HepG2 (cell line): ENCODE results near the gene STOML1. TPM values are rescaled to one million over a fixed set of nuclear protein-coding genes. Genes with fewer than 3 reads are reported as not detected.

Source experiments
- ATAC-seq: fragments of 200-7000 bp; cut with Tn5 transposase; 3 replicates; pipeline ENCODE4 v1.9.1; 2020; ENCODE audit warnings: mild to moderate bottlenecking, moderate library complexity
- BruUV-seq: library from RNA; stranded (reverse); fragments of 400-500 nt; replicated peaks from 2 replicates; lab custom pipeline; 2021; lab: Mats Ljungman, UMichigan
- CTCF ChIA-PET: fragments of 300-600 bp; formaldehyde crosslinking; extraction: SDS; loops from one replicate; lab custom pipeline; 2021; ENCODE audit warnings: low total read pairs, inconsistent platforms, low intra/inter-chr PET ratio; lab: Yijun Ruan, JAX
- POLR2A ChIA-PET: fragments of 350-600 bp; sonication (Branson Sonifier 250); formaldehyde crosslinking; loops from one replicate; lab custom pipeline; 2020; ENCODE audit warnings: antibody characterized with exemption, inconsistent platforms; lab: Yijun Ruan, JAX
- DNase-seq: peaks from one replicate; pipeline ENCODE4 v3.0.0-alpha.2; 2015; ENCODE audit warnings: low spot score
- FAIRE-seq: peaks from 3 replicates; lab custom pipeline; 2011; peaks lifted over from hg19 to GRCh38; lab: Jason Lieb, UNC
- H2AFZ ChIP-seq: one replicate; pipeline ENCODE4 v1.6.1; 2011; ENCODE audit warnings: low read length, inconsistent platforms
- H3K27ac ChIP-seq: fragments of 300-600 bp; 3 replicates; pipeline ENCODE4 v1.8.0; 2011; ENCODE audit warnings: mixed run types, mild to moderate bottlenecking, mixed read lengths, low read length, inconsistent platforms; ENCODE audit not compliant: insufficient read depth; ENCODE audit errors: extremely low read length
- H3K27me3 ChIP-seq, 2 experiments: fragments of 200-600 bp in 1 of 2; 2 replicates in 1 of 2; 3 replicates in 1 of 2; pipeline versions ENCODE4 v1.6.0 to v1.8.0; 2011; ENCODE audit warnings: low read length in 2 of 2, mild to moderate bottlenecking in 2 of 2, moderate library complexity in 2 of 2, inconsistent platforms in 1 of 2; ENCODE audit not compliant: insufficient read depth in 2 of 2, control insufficient read depth in 1 of 2
- H3K36me3 ChIP-seq, 2 experiments: fragments of 200-600 bp in 1 of 2; replicated peaks in 1 of 2; 2 replicates in 1 of 2; 3 replicates in 1 of 2; pipeline versions ENCODE4 v1.5.1 to v1.8.0; 2011; ENCODE audit warnings: low read length in 2 of 2, inconsistent platforms in 1 of 2; ENCODE audit not compliant: insufficient read depth in 2 of 2, control insufficient read depth in 1 of 2
- H3K4me1 ChIP-seq: 2 replicates; pipeline ENCODE4 v1.5.1; 2012; ENCODE audit warnings: low read length, inconsistent platforms; ENCODE audit not compliant: insufficient read depth
- H3K4me2 ChIP-seq: 2 replicates; pipeline ENCODE4 v1.6.0; 2011; ENCODE audit warnings: low read depth, low read length, inconsistent platforms
- H3K4me3 ChIP-seq, 3 experiments: fragments of 200-600 bp in 1 of 3; sonication (generic), shearing (Covaris generic) in 1 of 3; replicated peaks in 1 of 3; 2 replicates each; pipeline ENCODE4 v1.5.1; 2011 to 2016; ENCODE audit warnings: low read length in 3 of 3, inconsistent platforms in 2 of 3, low read depth in 2 of 3, mild to moderate bottlenecking in 2 of 3, control low read depth in 1 of 3, mixed read lengths in 1 of 3; ENCODE audit not compliant: insufficient read depth in 1 of 3
- H3K79me2 ChIP-seq: one replicate; pipeline ENCODE4 v1.6.1; 2011; ENCODE audit warnings: low read length, inconsistent platforms; ENCODE audit not compliant: insufficient read depth
- H3K9ac ChIP-seq: 2 replicates; pipeline ENCODE4 v1.6.0; 2011; ENCODE audit warnings: mild to moderate bottlenecking, low read depth, low read length, inconsistent platforms; ENCODE audit not compliant: insufficient read depth
- H3K9me3 ChIP-seq: 2 replicates; pipeline ENCODE4 v1.5.1; 2012; ENCODE audit warnings: mild to moderate bottlenecking, low read length
- H4K20me1 ChIP-seq: 2 replicates; pipeline ENCODE4 v1.6.0; 2011; ENCODE audit warnings: inconsistent platforms, mild to moderate bottlenecking, low read length, moderate library complexity; ENCODE audit not compliant: insufficient read depth
- DZIP1 ChIP-seq: sonication (generic); formaldehyde crosslinking; IDR thresholded peaks from 2 replicates; pipeline ENCODE4 v1.5.0; 2020; ENCODE audit warnings: mild to moderate bottlenecking, missing genetic modification reagents
- NR1H2 ChIP-seq: sonication (generic); formaldehyde crosslinking; IDR thresholded peaks from 2 replicates; pipeline ENCODE4 v1.8.1; 2022; ENCODE audit warnings: low read depth, missing genetic modification reagents, borderline replicate concordance
- PAF1 ChIP-seq: IDR thresholded peaks from 2 replicates; pipeline ENCODE4 v1.6.1; 2016; ENCODE audit warnings: missing genetic modification reagents, missing compliant biosample characterization
- PAXIP1 ChIP-seq: sonication (generic); formaldehyde crosslinking; conservative IDR thresholded peaks from 2 replicates; pipeline ENCODE4 v1.4.0; 2020; ENCODE audit warnings: mild to moderate bottlenecking, missing genetic modification reagents, moderate library complexity
- SAFB2 ChIP-seq: sonication (generic); formaldehyde crosslinking; IDR thresholded peaks from 2 replicates; pipeline ENCODE4 v1.5.1; 2020; ENCODE audit warnings: missing genetic modification reagents, low read depth, mild to moderate bottlenecking, borderline replicate concordance
- ZBED4 ChIP-seq: sonication (generic); formaldehyde crosslinking; IDR thresholded peaks from 2 replicates; pipeline ENCODE4 v1.4.0; 2020; ENCODE audit warnings: missing genetic modification reagents, borderline replicate concordance
- ZBTB10 ChIP-seq: sonication (generic); formaldehyde crosslinking; IDR thresholded peaks from 2 replicates; pipeline ENCODE4 v1.4.0; 2020; ENCODE audit warnings: missing genetic modification reagents, borderline replicate concordance
- ZNF383 ChIP-seq: sonication (generic); formaldehyde crosslinking; IDR thresholded peaks from 2 replicates; pipeline ENCODE4 v1.4.0; 2020; ENCODE audit warnings: missing genetic modification reagents, mild to moderate bottlenecking, borderline replicate concordance
- ZSCAN29 ChIP-seq: sonication (generic); formaldehyde crosslinking; conservative IDR thresholded peaks from 2 replicates; pipeline ENCODE4 v1.4.0; 2020; ENCODE audit warnings: mild to moderate bottlenecking, missing genetic modification reagents
- WGBS: methylation state at CpG from one replicate; pipeline ENCODE4 v1.1.6; 2017; ENCODE audit warnings: low lambda C conversion rate; 5-methylcytosine and 5-hydroxymethylcytosine counted together
- in situ Hi-C: cut with HindIII; loops from 2 replicates; pipeline ENCODE4 v1.10.0; 2017; ENCODE audit warnings: low pct_unique_long_range_greater_than_20kb; ENCODE audit not compliant: extremely low pct_ligation_motif_present
- intact Hi-C: fragments of 100-400 bp; cut with micrococcal nuclease; formaldehyde crosslinking; loops from one replicate; pipeline ENCODE4 v1.10.0; 2022; ENCODE audit not compliant: unreplicated experiment
- polyA plus RNA-seq, 8 experiments: library from polyadenylated mRNA; depleted of rRNA in 3 of 8; stranded (reverse) in 7 of 8; unstranded in 1 of 8; fragments of >200 nt; fragmentation: Illumina TruSeq in 4 of 8; extraction: Trizol in 4 of 8; gene quantifications; 2 replicates each; pipeline versions ENCODE4 v1.2.1 to v1.2.3, GENCODE V29; 2011 to 2016; ENCODE audit warnings: low read depth in 4 of 8, missing spikeins in 1 of 8, mixed read lengths in 1 of 8; ENCODE audit not compliant: insufficient read depth in 1 of 8
- total RNA-seq, 5 experiments: library from RNA; depleted of rRNA; stranded (reverse); fragments of >200 nt; fragmentation: Illumina TruSeq; extraction: Trizol; gene quantifications; 2 replicates each; pipeline ENCODE4 v1.2.3, GENCODE V29; 2016; ENCODE audit warnings: low read depth in 1 of 5

STOML1 gene
- total and polyA plus RNA-seq, 2 of the 13 experiments (the other 11 are each of a cell fraction or from before 2014, with no cell fraction given): 3.5 to 3.7 TPM

GRCh38 chr15:73992594-73992898, 451 bp upstream of the STOML1 start (continued):
- TF ChIP-seq ZSCAN29 (CRISPR knock-in tag) (0 out of 2 replicates have a peak, but pooled peaks have one; percentile 11), PAF1 (no peak), NR1H2 (CRISPR knock-in tag) (0 out of 2 replicates have a peak, but pooled peaks have one; percentile 8), SAFB2 (CRISPR knock-in tag) (0 out of 2 replicates have a peak, but pooled peaks have one; percentile 0), PAXIP1 (0 out of 2 replicates have a peak, but pooled peaks have one; percentile 2)

- peaks cover 38% of the 10 kb centered on the region for H3K4me1 ChIP-seq
- H3K27me3 ChIP-seq: no peaks in the 10 kb centered on the region; a peak in 1 of 5 replicates
- H3K9ac ChIP-seq: peak overlapping the region; percentile 64; the same call in 1 of the 2 replicates
- no peaks in the 10 kb centered on the region for H4K20me1 ChIP-seq
- no TSS peak for BruUV-seq
- ATAC-seq (peak; percentile 1; the same call in 1 of the 3 replicates), DNase-seq (no peak), FAIRE-seq (no peak)
- intact Hi-C loops (no loop called here), in situ Hi-C loops (no loop called here)
- peak overlapping the region; percentile 72 to 91 (median 88) for H3K4me3 ChIP-seq
- CTCF ChIA-PET: no interaction called here
- H3K27ac ChIP-seq: no peak overlapping the region
- H3K4me2 ChIP-seq: peak overlapping the region; percentile 90
- H3K9me3 ChIP-seq: no peaks in the 10 kb centered on the region
- 11% methylated on average over 3 of the region's 5 CpGs for WGBS
- H3K36me3 ChIP-seq: no peaks in the 10 kb centered on the region; a peak in 1 of 5 replicates
- H3K79me2 ChIP-seq: peaks cover 10% of the 10 kb centered on the region
- peak overlapping the region; percentile 30 for H2AFZ ChIP-seq
- POLR2A ChIA-PET: no interaction called here
- TF ChIP-seq ZNF383 (CRISPR knock-in tag) (no peak), ZBTB10 (CRISPR knock-in tag) (no peak), DZIP1 (CRISPR knock-in tag) (no peak), ZBED4 (no peak)
Observed at GRCh38 chr15:73991260-73991659, 835 bp downstream of the STOML1 start.
